HG03095 (cell line): ENCODE data around the gene GNG4.

ENCODE experiments used
- ATAC-seq: cut with Tn5 transposase; IDR thresholded peaks from one replicate; pipeline ENCODE4 v1.9.1; 2021; ENCODE audit warnings: moderate library complexity; ENCODE audit not compliant: unreplicated experiment

The GNG4 gene

DNA sequence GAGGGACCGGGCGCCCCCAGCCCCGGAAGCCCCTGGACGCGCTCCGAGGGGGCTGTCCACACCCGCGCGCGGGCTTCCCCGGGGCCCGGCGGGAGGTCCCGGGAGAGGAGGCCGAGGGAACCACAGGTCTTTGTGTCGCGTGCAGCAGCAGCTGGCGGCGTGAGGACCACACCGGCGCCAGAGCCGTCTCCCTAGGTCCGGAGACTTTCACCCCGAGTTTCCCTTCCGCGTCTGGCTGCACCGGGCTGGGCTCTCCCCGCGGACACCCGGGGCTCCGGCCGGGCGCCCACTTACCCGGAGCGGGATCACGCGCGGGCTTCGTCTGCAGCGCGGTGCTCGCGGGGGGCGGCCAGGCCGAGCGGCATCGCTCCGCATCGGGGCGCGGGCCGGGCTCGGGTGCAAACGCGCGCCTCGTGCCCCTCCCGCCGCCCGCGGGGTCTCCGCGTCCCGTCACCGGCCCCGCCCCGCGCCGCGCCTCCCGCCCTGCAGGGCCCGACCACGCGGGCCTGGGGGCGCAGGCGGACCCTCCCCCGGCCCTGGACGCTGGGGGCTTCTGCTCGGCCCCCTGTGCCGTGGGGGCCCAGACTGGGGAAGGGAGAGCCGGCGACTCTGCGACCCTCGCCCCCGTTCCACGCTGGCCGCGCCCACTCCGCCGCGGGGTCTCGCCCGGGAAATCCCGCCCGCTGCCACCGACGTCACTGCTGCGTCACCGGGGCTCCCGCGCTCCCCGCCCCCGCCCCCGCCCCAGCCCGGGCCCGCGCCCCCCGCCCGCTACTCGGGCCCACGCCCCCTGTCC lies at the start of gene GNG4:
GNG4 (minus strand) TSS at position 417 of the 796 bp plus-strand sequence. CDS start 65,946 bp downstream, outside the sequence.
- ATAC-seq, result no peak

- no peak for ATAC-seq
Observed at GRCh38 chr1:235697508-235697907, 47.9 kb upstream of the GNG4 start.

GRCh38 chr1:235689356-235689755 lies 39.8 kb upstream of the GNG4 start:
- ATAC-seq, result no peak

DNA sequence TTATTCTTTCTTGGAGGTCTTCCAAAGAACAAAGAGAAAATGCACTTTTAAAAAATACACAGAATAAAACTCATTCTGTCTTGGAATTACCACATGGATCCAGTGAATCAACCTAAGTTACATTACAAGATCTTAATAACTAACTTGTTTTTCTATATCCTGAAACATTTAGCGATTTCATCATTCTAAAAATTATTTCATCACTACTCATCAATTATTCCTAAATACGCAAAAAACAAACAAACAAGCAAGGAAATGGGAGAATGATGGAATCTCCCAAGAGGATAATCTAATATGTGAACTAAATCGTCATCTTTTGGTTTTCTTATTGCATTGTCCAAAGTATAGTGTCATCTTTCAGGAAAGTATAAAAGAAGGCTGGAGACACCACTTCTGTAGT lies 38.5 kb upstream of the GNG4 start:
- ATAC-seq, result no peak

DNA sequence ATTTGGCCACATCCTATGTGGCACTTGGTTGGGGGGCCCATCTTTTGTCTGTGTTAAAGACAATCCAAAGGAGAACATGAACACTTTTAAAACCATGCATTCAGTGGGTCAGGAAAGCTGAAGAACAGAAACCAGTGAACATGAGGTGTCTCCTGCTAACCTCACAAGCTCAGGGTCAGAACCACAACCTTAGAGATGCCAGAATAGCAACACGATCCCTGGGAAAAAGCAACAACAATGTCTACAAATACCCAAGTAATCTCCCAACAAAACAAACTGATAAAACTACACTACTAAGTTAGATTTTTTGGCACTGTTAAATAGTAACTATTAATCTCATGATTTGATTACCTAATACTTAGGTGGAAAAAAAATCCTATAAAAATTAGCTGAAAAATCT lies 34.1 kb upstream of the GNG4 start:
- ATAC-seq, result no peak

DNA sequence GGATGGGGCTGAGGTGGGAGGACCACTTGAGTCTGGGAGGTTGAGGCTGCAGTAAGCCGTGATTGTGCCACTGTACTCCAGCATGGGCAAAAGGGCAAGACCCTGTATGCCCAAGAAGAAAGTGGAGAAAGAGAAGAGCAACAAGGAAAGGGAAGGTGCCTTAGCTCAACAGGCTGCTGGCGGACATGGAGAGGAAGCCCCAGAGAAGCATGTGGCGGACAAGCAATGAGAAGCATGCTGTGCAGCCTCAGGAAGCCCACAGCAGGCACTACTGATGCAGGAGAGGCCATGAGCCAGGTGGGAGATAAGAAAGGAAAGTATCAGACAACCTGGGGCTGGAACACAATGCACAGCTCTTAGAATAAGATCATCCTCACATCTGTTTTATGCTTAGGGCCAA lies 32.6 kb upstream of the GNG4 start:
- no peak for ATAC-seq

GRCh38 chr1:235679644-235680043 lies 30.1 kb upstream of the GNG4 start:
- ATAC-seq, result no peak

- ATAC-seq, result no peak
Observed at GRCh38 chr1:235679005-235679404, 29.4 kb upstream of the GNG4 start.

DNA sequence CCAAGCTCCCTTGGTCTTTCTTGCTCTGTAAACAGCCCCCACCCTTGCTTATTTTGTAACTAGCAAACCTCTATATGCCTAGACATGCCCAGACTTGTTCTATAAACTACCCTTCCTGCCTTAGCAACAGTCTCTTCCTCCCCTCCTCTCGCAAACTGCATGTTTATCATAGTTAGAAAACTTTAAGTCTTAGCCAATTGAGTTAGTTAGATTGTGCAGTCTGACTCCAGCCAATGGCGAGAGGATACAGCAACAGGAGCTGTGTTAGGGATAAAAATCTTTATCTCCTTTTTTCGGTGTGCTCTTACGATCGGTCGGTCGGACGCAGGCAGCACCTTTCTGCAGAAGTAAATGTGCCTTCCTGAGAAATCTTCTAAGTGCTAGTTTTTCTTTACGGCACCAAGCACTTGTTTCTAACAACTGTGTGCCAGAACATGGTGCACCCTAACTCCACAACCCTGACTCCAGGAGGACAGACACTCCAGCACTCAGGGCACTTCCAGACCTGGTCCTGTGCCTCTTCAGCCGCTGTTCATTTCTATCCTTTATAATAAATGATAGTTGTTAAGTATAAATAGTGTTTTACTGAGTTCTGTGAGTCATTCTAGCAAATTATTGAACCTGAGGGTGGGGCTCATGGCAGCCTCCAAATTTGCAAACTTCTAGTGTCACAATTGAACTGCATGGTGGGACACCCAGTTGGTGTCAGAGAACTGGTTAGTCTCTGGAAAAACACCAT lies 25.7 kb upstream of the GNG4 start:
- no peak for ATAC-seq

DNA sequence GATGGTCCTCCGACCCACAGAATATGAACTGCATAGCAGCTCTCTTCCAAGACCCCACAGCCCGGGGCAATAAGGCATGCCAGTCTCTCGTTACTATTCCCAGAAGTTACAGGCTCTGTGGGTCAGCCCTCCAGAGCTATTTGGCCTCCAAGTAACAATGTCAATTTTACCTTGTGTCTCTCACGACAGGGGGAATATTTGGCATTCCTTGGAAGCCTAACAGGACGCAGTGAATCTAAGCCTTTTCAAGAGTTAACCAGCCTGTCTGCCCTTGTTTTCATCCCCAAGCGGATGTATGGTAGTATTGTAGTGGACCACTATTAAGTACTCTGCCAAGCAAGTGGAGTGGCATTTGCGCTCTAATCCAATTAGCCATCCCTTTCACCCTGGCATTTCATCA lies 24.4 kb upstream of the GNG4 start:
- no peak for ATAC-seq

- no peak for ATAC-seq
Observed at GRCh38 chr1:235671992-235672391, 22.4 kb upstream of the GNG4 start.

GRCh38 chr1:235670157-235670776 lies 20.7 kb upstream of the GNG4 start:
- no peak for ATAC-seq

DNA sequence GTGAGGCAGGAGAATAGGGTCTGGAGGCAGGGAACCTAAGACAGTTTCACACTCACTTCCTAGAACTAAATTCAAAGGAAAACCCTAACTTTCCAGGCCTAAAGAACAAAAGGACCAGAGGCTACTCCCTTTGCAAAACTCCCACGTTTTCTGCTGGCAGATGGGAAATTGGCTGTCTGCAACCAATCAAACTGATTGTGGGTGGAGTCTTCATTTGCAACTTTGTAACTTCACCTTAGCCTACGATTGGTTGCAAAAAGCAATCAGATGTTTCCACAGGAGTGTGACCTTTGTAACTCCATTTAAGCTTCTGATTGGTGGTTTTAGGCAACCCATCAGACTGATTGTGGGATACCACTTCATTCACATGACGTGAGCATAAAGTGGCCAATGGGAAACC lies 19.7 kb upstream of the GNG4 start:
- no peak for ATAC-seq

DNA sequence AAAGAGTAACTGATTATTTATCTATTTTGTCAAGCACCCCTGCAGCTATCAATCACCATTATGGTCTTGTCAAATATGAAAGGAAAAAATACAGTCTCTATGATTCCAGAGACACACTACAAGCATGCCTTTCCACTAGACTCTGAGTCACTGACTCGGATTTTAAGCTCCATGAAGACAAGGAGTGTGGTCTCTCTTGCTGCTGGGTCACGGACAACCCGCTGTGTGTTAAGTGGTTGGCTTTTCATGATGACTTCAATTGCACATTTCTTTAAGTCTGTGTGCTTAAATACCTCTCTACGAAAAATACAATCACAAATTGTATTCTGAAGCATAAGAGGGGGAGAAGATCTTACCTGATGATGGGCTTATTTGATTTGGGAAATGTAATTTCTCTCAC lies 14.0 kb upstream of the GNG4 start:
- no peak for ATAC-seq

- no peak for ATAC-seq
Observed at GRCh38 chr1:235661568-235661967, 12.0 kb upstream of the GNG4 start.

- ATAC-seq, result no peak
Observed at GRCh38 chr1:235659186-235659771, 9.7 kb upstream of the GNG4 start.

- ATAC-seq, result no peak
Observed at GRCh38 chr1:235657747-235658526, 8.4 kb upstream of the GNG4 start.

- no peak for ATAC-seq
Observed at GRCh38 chr1:235657269-235657668, 7.7 kb upstream of the GNG4 start.

GRCh38 chr1:235652364-235652763 lies 2.8 kb upstream of the GNG4 start:
- ATAC-seq, result no peak

DNA sequence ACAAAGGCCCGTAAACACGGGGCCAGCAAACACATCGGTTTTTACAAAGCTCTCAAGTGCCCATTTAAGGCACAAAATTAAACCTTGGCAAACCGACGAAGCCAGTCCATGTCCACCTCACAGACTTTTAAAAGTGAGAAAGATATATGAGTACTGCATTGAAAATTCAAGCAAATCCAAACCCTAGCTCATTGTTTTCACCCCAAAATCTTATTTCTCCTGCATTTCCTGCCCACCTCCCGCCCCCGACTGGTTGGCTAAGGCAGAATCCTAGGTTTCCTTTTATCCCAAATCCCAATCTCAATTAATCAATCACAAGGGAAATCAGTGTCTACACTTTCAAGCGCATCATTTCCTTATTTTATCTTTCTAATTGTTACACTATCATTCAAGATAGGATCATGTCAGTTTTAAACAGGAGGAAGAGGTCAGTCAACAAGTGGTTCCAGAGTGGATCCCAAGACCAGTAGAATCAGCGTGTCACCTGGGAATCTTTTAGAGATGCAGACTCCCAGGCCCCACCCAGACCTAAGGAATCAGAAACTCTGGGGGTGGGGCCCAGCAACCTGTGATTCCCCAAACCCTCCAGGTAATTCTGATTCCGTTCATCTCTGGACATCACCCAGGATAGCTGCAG lies 1.7 kb upstream of the GNG4 start:
- ATAC-seq, result no peak
